ENCODE results near the gene ZNF316.

The ZNF316 gene

GRCh38 chr7:6649241-6649961, 12.3 kb downstream of the ZNF316 start:
- Histone ChIP-seq H3K9me3 (ENCODE audit: insufficient read depth, low read depth, low read length) (no peaks in the 10 kb centered on the region), H3K4me1 (ENCODE audit: insufficient read depth, low read length) (no peaks in the 10 kb centered on the region), H3K36me3 (ENCODE audit: insufficient read depth, low read length) (peaks cover 22% of the 10 kb centered on the region), H3K9ac (ENCODE audit: low read depth, low read length) (no peak overlapping the region), H3K27me3 (ENCODE audit: insufficient read depth, low read length) (no peaks in the 10 kb centered on the region), H3K27ac (ENCODE audit: low read depth, low read length) (no peak overlapping the region), H3K4me3 (ENCODE audit: low read length) (no peak overlapping the region)
- 90% methylated on average over 13 of the region's 13 CpGs for WGBS

GRCh38 chr7:6650086-6650485, 13.0 kb downstream of the ZNF316 start:
- Histone ChIP-seq H3K9ac (ENCODE audit: low read depth, low read length) (no peak overlapping the region), H3K27ac (ENCODE audit: low read depth, low read length) (no peak overlapping the region), H3K4me1 (ENCODE audit: insufficient read depth, low read length) (no peaks in the 10 kb centered on the region), H3K4me3 (ENCODE audit: low read length) (no peak overlapping the region), H3K9me3 (ENCODE audit: insufficient read depth, low read depth, low read length) (no peaks in the 10 kb centered on the region), H3K36me3 (ENCODE audit: insufficient read depth, low read length) (peaks cover 15% of the 10 kb centered on the region; the same call in 1 of the 2 replicates), H3K27me3 (ENCODE audit: insufficient read depth, low read length) (no peaks in the 10 kb centered on the region)
- 93% methylated on average over 10 of the region's 10 CpGs for WGBS

- Histone ChIP-seq H3K27me3 (ENCODE audit: insufficient read depth, low read length) (no peaks in the 10 kb centered on the region), H3K4me3 (ENCODE audit: low read length) (no peak overlapping the region), H3K9me3 (ENCODE audit: insufficient read depth, low read depth, low read length) (no peaks in the 10 kb centered on the region), H3K36me3 (ENCODE audit: insufficient read depth, low read length) (peaks cover 13% of the 10 kb centered on the region; the same call in 1 of the 2 replicates), H3K4me1 (ENCODE audit: insufficient read depth, low read length) (no peaks in the 10 kb centered on the region), H3K27ac (ENCODE audit: low read depth, low read length) (no peak overlapping the region), H3K9ac (ENCODE audit: low read depth, low read length) (no peak overlapping the region)
- 95% methylated on average over 12 of the region's 12 CpGs for WGBS
Observed at GRCh38 chr7:6650521-6651011, 13.4 kb downstream of the ZNF316 start.

- peaks cover 13% of the 10 kb centered on the region; the same call in 1 of the 2 replicates for H3K36me3 ChIP-seq (ENCODE audit: insufficient read depth, low read length)
- 96% methylated on average over 32 of the region's 32 CpGs for WGBS
Observed at GRCh38 chr7:6651851-6652445, 14.8 kb downstream of the ZNF316 start.

GRCh38 chr7:6652446-6653011, 15.4 kb downstream of the ZNF316 start:
- peaks cover 13% of the 10 kb centered on the region; the same call in 1 of the 2 replicates for H3K36me3 ChIP-seq (ENCODE audit: insufficient read depth, low read length)
- H3K4me3 ChIP-seq (ENCODE audit: low read length): no peak overlapping the region
- no peak overlapping the region for H3K9ac ChIP-seq (ENCODE audit: low read depth, low read length)
- H3K27ac ChIP-seq (ENCODE audit: low read depth, low read length): no peak overlapping the region
- no peaks in the 10 kb centered on the region for H3K4me1 ChIP-seq (ENCODE audit: insufficient read depth, low read length)
- no peaks in the 10 kb centered on the region for H3K27me3 ChIP-seq (ENCODE audit: insufficient read depth, low read length)
- WGBS: 97% methylated on average over 75 of the region's 75 CpGs
- no peaks in the 10 kb centered on the region for H3K9me3 ChIP-seq (ENCODE audit: insufficient read depth, low read depth, low read length)

More at GRCh38 chr7:6651851-6652445, 14.8 kb downstream of the ZNF316 start:
- Histone ChIP-seq H3K27ac (ENCODE audit: low read depth, low read length) (no peak overlapping the region), H3K4me3 (ENCODE audit: low read length) (no peak overlapping the region), H3K27me3 (ENCODE audit: insufficient read depth, low read length) (no peaks in the 10 kb centered on the region), H3K9ac (ENCODE audit: low read depth, low read length) (no peak overlapping the region), H3K9me3 (ENCODE audit: insufficient read depth, low read depth, low read length) (no peaks in the 10 kb centered on the region), H3K4me1 (ENCODE audit: insufficient read depth, low read length) (no peaks in the 10 kb centered on the region)

GRCh38 chr7:6653071-6654003, 16.2 kb downstream of the ZNF316 start:
- Histone ChIP-seq H3K27me3 (ENCODE audit: insufficient read depth, low read length) (no peaks in the 10 kb centered on the region), H3K9ac (ENCODE audit: low read depth, low read length) (no peak overlapping the region), H3K36me3 (ENCODE audit: insufficient read depth, low read length) (peaks cover 13% of the 10 kb centered on the region; the same call in 1 of the 2 replicates), H3K4me3 (ENCODE audit: low read length) (no peak overlapping the region), H3K9me3 (ENCODE audit: insufficient read depth, low read depth, low read length) (no peaks in the 10 kb centered on the region), H3K4me1 (ENCODE audit: insufficient read depth, low read length) (no peaks in the 10 kb centered on the region), H3K27ac (ENCODE audit: low read depth, low read length) (no peak overlapping the region)
- WGBS: 98% methylated on average over 146 of the region's 146 CpGs

- Histone ChIP-seq H3K4me3 (ENCODE audit: low read length) (no peak overlapping the region), H3K36me3 (ENCODE audit: insufficient read depth, low read length) (peaks cover 13% of the 10 kb centered on the region; the same call in 1 of the 2 replicates), H3K4me1 (ENCODE audit: insufficient read depth, low read length) (no peaks in the 10 kb centered on the region), H3K9me3 (ENCODE audit: insufficient read depth, low read depth, low read length) (no peaks in the 10 kb centered on the region), H3K27me3 (ENCODE audit: insufficient read depth, low read length) (no peaks in the 10 kb centered on the region), H3K9ac (ENCODE audit: low read depth, low read length) (no peak overlapping the region), H3K27ac (ENCODE audit: low read depth, low read length) (no peak overlapping the region)
- 97% methylated on average over 94 of the region's 94 CpGs for WGBS
Observed at GRCh38 chr7:6654113-6654841, 17.2 kb downstream of the ZNF316 start.

GRCh38 chr7:6654842-6655610, 17.9 kb downstream of the ZNF316 start:
- Histone ChIP-seq H3K27me3 (ENCODE audit: insufficient read depth, low read length) (no peaks in the 10 kb centered on the region), H3K9ac (ENCODE audit: low read depth, low read length) (no peak overlapping the region), H3K36me3 (ENCODE audit: insufficient read depth, low read length) (peaks cover 13% of the 10 kb centered on the region; the same call in 1 of the 2 replicates), H3K27ac (ENCODE audit: low read depth, low read length) (no peak overlapping the region), H3K9me3 (ENCODE audit: insufficient read depth, low read depth, low read length) (no peaks in the 10 kb centered on the region), H3K4me3 (ENCODE audit: low read length) (no peak overlapping the region), H3K4me1 (ENCODE audit: insufficient read depth, low read length) (no peaks in the 10 kb centered on the region)
- 97% methylated on average over 48 of the region's 48 CpGs for WGBS

GRCh38 chr7:6655636-6656385, 18.7 kb downstream of the ZNF316 start:
- Histone ChIP-seq H3K27me3 (ENCODE audit: insufficient read depth, low read length) (no peaks in the 10 kb centered on the region), H3K36me3 (ENCODE audit: insufficient read depth, low read length) (peaks cover 13% of the 10 kb centered on the region; the same call in 1 of the 2 replicates), H3K27ac (ENCODE audit: low read depth, low read length) (no peak overlapping the region), H3K4me1 (ENCODE audit: insufficient read depth, low read length) (no peaks in the 10 kb centered on the region), H3K9me3 (ENCODE audit: insufficient read depth, low read depth, low read length) (no peaks in the 10 kb centered on the region), H3K9ac (ENCODE audit: low read depth, low read length) (no peak overlapping the region), H3K4me3 (ENCODE audit: low read length) (no peak overlapping the region)
- 93% methylated on average over 17 of the region's 17 CpGs for WGBS
